ENCODE data around the gene COL27A1. TPM values are rescaled to one million over a fixed set of nuclear protein-coding genes. Genes with fewer than 3 reads are reported as not detected.
"Not testable (repeated sequence)": the region's sequence is repeated elsewhere in the genome, so short reads cannot be mapped to it uniquely, and the experiment has no call there.

COL27A1 gene
- total RNA-seq, 1 donor from 2014 or later: 3.7 TPM

- Mint-ChIP-seq H3K27ac (no peak overlapping the region), H3K27me3 (ENCODE audit: low read depth) (no peaks in the 10 kb centered on the region), H3K9me3 (peaks cover 4% of the 10 kb centered on the region), H3K36me3 (ENCODE audit: low read depth) (no peaks in the 10 kb centered on the region), H3K4me3 (ENCODE audit: low read depth) (no peak overlapping the region), H3K4me1 (ENCODE audit: low read depth) (no peaks in the 10 kb centered on the region)
- intact Hi-C loops (cut with micrococcal nuclease): no loop called here
- DNase-seq (ENCODE audit: low spot score): no peak
Observed at GRCh38 chr9:114190563-114190905, 35.2 kb downstream of the COL27A1 start.

DNA sequence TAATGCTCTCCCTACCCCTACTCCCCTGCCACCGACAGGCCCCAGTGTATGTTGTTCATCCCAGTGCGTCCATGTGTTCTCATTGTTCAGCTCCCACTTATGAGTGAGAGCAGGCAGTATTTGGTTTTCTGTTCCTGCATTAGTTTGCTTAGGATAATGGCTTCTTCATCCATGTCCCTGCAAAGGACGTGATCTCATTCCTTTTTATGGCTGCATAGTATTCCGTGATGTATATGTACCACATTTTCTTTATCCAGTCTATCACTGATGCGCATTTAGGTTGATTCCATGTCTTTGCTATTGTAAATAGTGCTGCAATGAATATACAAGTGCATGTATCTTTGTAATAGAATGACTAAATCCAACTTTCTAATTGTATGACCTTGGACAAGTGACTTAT lies 36.1 kb downstream of the COL27A1 start:
- H3K4me1 Mint-ChIP-seq (ENCODE audit: low read depth); intact Hi-C loops (cut with micrococcal nuclease); H3K27me3 Mint-ChIP-seq (ENCODE audit: low read depth); H3K36me3 Mint-ChIP-seq (ENCODE audit: low read depth); H3K27ac Mint-ChIP-seq; DNase-seq (ENCODE audit: low spot score); H3K9me3 Mint-ChIP-seq; H3K4me3 Mint-ChIP-seq (ENCODE audit: low read depth): not testable (repeated sequence)

- no peaks in the 10 kb centered on the region for H3K27me3 Mint-ChIP-seq (ENCODE audit: low read depth)
- H3K4me3 Mint-ChIP-seq (ENCODE audit: low read depth): no peak overlapping the region
- H3K27ac Mint-ChIP-seq: no peak overlapping the region
- H3K9me3 Mint-ChIP-seq: peaks cover 4% of the 10 kb centered on the region
- H3K4me1 Mint-ChIP-seq (ENCODE audit: low read depth): no peaks in the 10 kb centered on the region
- no peaks in the 10 kb centered on the region for H3K36me3 Mint-ChIP-seq (ENCODE audit: low read depth)
- intact Hi-C loops (cut with micrococcal nuclease): no loop called here
- no peak for DNase-seq (ENCODE audit: low spot score)
Observed at GRCh38 chr9:114192539-114192938, 37.2 kb downstream of the COL27A1 start.

DNA sequence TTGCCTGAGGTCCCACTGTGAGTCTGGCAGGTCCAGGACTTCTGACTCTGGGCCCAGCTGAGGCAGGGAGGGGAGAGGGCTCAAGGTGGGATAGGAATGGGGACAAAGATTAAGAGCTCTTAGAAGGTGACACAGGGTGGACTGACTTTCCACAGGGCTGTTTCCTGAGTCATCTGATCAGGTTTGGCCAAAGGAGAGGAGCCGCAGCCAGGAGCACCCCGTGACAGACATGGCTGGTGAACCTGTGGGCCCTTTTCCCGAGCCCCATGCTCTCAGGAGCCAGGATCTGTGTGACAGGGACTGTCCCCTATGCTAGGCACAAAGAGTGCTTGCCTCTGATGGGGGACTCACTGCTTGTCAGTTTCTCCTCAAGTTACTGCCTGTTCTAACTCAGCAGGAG lies 37.8 kb downstream of the COL27A1 start:
- intact Hi-C loops (cut with micrococcal nuclease): no loop called here
- Mint-ChIP-seq H3K27me3 (ENCODE audit: low read depth) (no peaks in the 10 kb centered on the region), H3K36me3 (ENCODE audit: low read depth) (no peaks in the 10 kb centered on the region), H3K9me3 (peaks cover 4% of the 10 kb centered on the region), H3K4me3 (ENCODE audit: low read depth) (no peak overlapping the region), H3K4me1 (ENCODE audit: low read depth) (no peaks in the 10 kb centered on the region), H3K27ac (no peak overlapping the region)
- DNase-seq (ENCODE audit: low spot score): no peak

- Mint-ChIP-seq H3K4me1 (ENCODE audit: low read depth) (no peaks in the 10 kb centered on the region), H3K4me3 (ENCODE audit: low read depth) (no peak overlapping the region), H3K9me3 (no peaks in the 10 kb centered on the region), H3K27ac (no peak overlapping the region), H3K36me3 (ENCODE audit: low read depth) (no peaks in the 10 kb centered on the region), H3K27me3 (ENCODE audit: low read depth) (no peaks in the 10 kb centered on the region)
- intact Hi-C loops (cut with micrococcal nuclease): no loop called here
- no peak for DNase-seq (ENCODE audit: low spot score)
Observed at GRCh38 chr9:114196117-114196516, 40.8 kb downstream of the COL27A1 start.

GRCh38 chr9:114196979-114197622 lies 41.8 kb downstream of the COL27A1 start:
- Mint-ChIP-seq H3K4me3 (ENCODE audit: low read depth) (no peak overlapping the region), H3K36me3 (ENCODE audit: low read depth) (no peaks in the 10 kb centered on the region), H3K9me3 (no peaks in the 10 kb centered on the region), H3K27me3 (ENCODE audit: low read depth) (no peaks in the 10 kb centered on the region), H3K4me1 (ENCODE audit: low read depth) (no peaks in the 10 kb centered on the region), H3K27ac (no peak overlapping the region)
- intact Hi-C loops (cut with micrococcal nuclease): no loop called here
- no peak for DNase-seq (ENCODE audit: low spot score)

DNA sequence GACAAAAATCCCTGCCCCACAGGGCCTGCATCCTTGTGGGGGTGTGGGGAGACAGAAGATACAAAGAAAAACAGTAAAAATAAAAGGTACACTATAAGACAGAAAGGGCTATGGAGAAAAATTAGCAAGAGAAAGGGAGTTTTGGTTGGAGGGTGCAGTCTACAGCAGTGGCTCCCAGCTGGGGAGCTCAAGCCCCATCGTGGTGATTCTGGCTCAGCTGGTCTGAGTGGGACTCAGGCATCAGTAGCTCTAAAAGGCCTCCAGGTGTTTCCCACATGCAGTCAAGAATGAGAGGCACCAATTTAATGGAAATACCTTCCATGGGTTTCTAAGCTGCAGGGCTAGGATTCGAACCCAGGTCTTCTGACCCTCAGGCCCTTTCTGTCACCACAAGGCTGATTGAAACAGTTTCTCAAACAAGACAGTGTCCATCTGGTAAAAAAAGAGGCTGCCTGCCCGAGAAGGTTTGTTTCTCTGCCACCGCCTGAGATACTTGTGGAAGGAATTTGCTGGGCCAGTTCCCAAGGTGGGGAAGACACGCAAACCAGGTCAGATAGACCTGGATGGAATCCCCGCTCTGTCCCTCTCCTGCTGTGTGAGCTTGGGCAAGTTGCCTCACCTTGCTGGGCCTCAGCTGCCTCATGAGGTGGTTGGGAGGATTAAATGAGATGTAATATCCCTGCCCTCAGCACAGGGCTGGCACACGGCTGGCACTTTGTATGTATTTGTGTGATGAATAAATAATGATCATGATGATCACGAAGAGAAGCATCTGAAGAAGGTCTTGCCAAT lies 43.1 kb downstream of the COL27A1 start:
- intact Hi-C loops (cut with micrococcal nuclease): no loop called here
- DNase-seq (ENCODE audit: low spot score): no peak
- Mint-ChIP-seq H3K27me3 (ENCODE audit: low read depth) (no peaks in the 10 kb centered on the region), H3K4me3 (ENCODE audit: low read depth) (no peak overlapping the region), H3K9me3 (no peaks in the 10 kb centered on the region), H3K4me1 (ENCODE audit: low read depth) (no peaks in the 10 kb centered on the region), H3K27ac (no peak overlapping the region), H3K36me3 (ENCODE audit: low read depth) (no peaks in the 10 kb centered on the region)

DNA sequence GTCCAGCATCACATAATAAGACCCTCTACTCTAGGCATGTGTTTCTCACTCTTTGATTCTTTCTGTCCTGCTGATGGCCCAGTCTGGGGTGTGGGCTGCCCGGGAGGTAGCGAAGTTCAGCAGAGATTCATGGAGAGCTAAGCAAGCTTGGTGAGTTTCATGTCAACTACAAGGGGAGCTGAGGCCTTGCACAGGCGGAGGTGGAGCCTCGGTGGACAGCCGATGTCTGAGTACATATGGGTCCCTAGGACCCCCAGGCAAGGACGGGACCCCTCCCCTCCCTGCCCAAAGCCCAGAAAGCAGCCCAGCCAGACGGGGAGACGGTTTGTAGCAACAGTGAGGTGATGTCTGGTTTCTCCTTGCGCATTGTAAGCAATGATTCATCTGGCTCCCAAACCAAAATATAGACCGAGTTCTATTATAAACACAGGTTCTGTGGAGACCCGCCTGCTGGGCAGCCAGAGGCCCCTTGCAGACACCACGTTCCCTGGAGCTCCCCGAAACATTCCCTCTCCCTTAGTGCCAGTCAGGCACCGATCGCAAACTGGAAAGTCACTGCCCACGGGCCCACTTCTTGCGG lies 45.5 kb downstream of the COL27A1 start:
- Mint-ChIP-seq H3K27me3 (ENCODE audit: low read depth) (no peaks in the 10 kb centered on the region), H3K36me3 (ENCODE audit: low read depth) (no peaks in the 10 kb centered on the region), H3K4me1 (ENCODE audit: low read depth) (no peaks in the 10 kb centered on the region), H3K9me3 (no peaks in the 10 kb centered on the region), H3K27ac (no peak overlapping the region), H3K4me3 (ENCODE audit: low read depth) (no peak overlapping the region)
- no peak for DNase-seq (ENCODE audit: low spot score)
- intact Hi-C loops (cut with micrococcal nuclease): no loop called here

- DNase-seq (ENCODE audit: low spot score): no peak
- H3K4me3 Mint-ChIP-seq (ENCODE audit: low read depth): no peak overlapping the region
- H3K9me3 Mint-ChIP-seq: no peaks in the 10 kb centered on the region
- H3K27ac Mint-ChIP-seq: no peak overlapping the region
- H3K4me1 Mint-ChIP-seq (ENCODE audit: low read depth): no peaks in the 10 kb centered on the region
- H3K36me3 Mint-ChIP-seq (ENCODE audit: low read depth): no peaks in the 10 kb centered on the region
- H3K27me3 Mint-ChIP-seq (ENCODE audit: low read depth): no peaks in the 10 kb centered on the region
- intact Hi-C loops (cut with micrococcal nuclease): no loop called here
Observed at GRCh38 chr9:114202396-114202795, 47.1 kb downstream of the COL27A1 start.

DNA sequence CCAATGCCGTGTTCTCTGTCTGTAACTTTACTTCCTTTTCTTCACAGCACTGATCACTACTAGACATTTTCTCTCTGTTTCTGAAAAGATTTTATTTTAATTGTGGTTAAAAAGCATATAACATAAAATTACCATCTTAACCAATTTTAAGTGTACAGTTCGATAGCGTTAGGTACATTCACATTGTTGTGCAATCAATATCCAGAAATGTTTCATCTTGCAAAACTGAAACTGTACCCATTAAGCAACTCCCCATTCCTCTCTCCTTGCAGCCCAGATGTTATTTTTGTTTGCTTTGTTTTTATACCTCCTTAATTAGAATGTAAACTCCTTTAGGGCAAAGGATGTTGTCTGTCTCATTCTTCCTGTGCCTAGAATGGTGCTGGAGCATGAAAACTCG lies 47.5 kb downstream of the COL27A1 start:
- no peaks in the 10 kb centered on the region for H3K27me3 Mint-ChIP-seq (ENCODE audit: low read depth)
- DNase-seq (ENCODE audit: low spot score): no peak

GRCh38 chr9:114203410-114204140 lies 48.2 kb downstream of the COL27A1 start:
- intact Hi-C loops (cut with micrococcal nuclease): no loop called here
- DNase-seq (ENCODE audit: low spot score): no peak
- H3K27me3 Mint-ChIP-seq (ENCODE audit: low read depth): no peaks in the 10 kb centered on the region
- no peaks in the 10 kb centered on the region for H3K9me3 Mint-ChIP-seq
- H3K36me3 Mint-ChIP-seq (ENCODE audit: low read depth): no peaks in the 10 kb centered on the region
- no peak overlapping the region for H3K27ac Mint-ChIP-seq
- H3K4me3 Mint-ChIP-seq (ENCODE audit: low read depth): no peak overlapping the region
- H3K4me1 Mint-ChIP-seq (ENCODE audit: low read depth): no peaks in the 10 kb centered on the region

More for the DNA sequence above, 47.5 kb downstream of the COL27A1 start:
- intact Hi-C loops (cut with micrococcal nuclease): no loop called here
- H3K36me3 Mint-ChIP-seq (ENCODE audit: low read depth): no peaks in the 10 kb centered on the region
- H3K9me3 Mint-ChIP-seq: no peaks in the 10 kb centered on the region
- H3K4me3 Mint-ChIP-seq (ENCODE audit: low read depth): no peak overlapping the region
- H3K4me1 Mint-ChIP-seq (ENCODE audit: low read depth): no peaks in the 10 kb centered on the region
- no peak overlapping the region for H3K27ac Mint-ChIP-seq

GRCh38 chr9:114204265-114204664 lies 48.9 kb downstream of the COL27A1 start:
- H3K4me3 Mint-ChIP-seq (ENCODE audit: low read depth): no peak overlapping the region
- no peaks in the 10 kb centered on the region for H3K4me1 Mint-ChIP-seq (ENCODE audit: low read depth)
- H3K27me3 Mint-ChIP-seq (ENCODE audit: low read depth): no peaks in the 10 kb centered on the region
- H3K36me3 Mint-ChIP-seq (ENCODE audit: low read depth): no peaks in the 10 kb centered on the region
- intact Hi-C loops (cut with micrococcal nuclease): no loop called here
- no peaks in the 10 kb centered on the region for H3K9me3 Mint-ChIP-seq
- no peak for DNase-seq (ENCODE audit: low spot score)
- H3K27ac Mint-ChIP-seq: no peak overlapping the region
